HG02852 (cell line): ENCODE results near the gene CLCC1.
A peak's percentile ranks its signal among the peaks of the same experiment; 100 is the strongest.
"Not testable (repeated sequence)": the region's sequence is repeated elsewhere in the genome, so short reads cannot be mapped to it uniquely, and the experiment has no call there.

Experiments used
- ATAC-seq: cut with Tn5 transposase; IDR thresholded peaks from one replicate; pipeline ENCODE4 v1.9.1; 2021; ENCODE audit warnings: mild to moderate bottlenecking, moderate library complexity; ENCODE audit not compliant: unreplicated experiment

The CLCC1 gene, protein sequence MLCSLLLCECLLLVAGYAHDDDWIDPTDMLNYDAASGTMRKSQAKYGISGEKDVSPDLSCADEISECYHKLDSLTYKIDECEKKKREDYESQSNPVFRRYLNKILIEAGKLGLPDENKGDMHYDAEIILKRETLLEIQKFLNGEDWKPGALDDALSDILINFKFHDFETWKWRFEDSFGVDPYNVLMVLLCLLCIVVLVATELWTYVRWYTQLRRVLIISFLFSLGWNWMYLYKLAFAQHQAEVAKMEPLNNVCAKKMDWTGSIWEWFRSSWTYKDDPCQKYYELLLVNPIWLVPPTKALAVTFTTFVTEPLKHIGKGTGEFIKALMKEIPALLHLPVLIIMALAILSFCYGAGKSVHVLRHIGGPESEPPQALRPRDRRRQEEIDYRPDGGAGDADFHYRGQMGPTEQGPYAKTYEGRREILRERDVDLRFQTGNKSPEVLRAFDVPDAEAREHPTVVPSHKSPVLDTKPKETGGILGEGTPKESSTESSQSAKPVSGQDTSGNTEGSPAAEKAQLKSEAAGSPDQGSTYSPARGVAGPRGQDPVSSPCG

DNA sequence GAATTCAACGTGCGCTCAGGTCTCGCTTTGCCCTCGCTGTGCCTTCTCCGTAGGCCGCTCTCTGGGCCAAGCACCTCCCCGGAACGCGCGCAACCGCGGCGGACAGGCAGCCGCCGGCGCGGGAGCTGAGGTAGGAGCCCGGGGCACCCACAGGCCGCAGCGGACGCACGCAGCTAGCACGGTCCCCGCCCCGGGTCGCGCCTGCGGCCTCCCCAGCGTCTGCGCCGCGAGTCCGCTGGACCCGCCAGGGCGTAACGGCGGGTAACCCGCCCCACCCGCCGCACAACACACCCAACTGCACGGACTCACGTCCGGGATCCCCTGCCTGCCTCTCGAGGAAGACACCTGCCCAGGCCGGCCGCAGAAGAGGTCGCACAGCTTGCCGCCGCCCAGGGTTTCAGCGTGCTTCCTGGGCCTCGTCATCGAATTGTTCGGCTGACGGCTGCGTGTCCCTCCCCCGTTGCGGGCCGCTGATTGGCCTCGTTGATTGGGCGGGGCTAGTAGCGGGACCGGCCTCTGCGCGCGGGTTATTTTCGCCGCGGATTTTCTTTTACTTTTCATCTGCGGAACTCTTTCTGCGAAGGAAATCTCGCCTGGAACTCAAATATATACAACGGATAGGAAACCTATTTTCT is at the start of gene CLCC1:
Gene CLCC1 (minus strand): TSS at position 433 of the 635 bp plus-strand sequence. CDS start 13,047 bp downstream, outside the sequence.
- peak; percentile 90 for ATAC-seq

DNA sequence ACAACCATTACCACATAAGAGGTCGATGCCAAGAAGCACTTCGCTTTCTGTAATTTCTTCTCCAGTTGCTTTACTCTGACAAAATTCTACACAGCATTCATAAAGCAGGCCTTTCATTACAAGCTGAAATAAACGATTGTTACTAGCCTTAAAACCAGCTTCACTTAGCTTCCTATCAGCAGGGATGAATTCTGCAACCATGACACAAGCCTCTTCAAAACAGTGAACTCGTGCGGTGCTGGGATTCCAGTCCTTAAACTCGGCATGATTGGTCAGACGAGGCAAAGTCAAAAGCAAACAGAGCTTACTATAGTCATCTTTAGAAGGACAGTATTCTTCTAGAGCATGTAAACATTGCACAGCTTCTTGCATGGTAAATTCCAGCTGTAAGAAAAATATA is 48.1 kb upstream of the CLCC1 start:
- ATAC-seq = no peak

GRCh38 chr1:108996622-108997021 is 33.3 kb upstream of the CLCC1 start:
- ATAC-seq = not testable (repeated sequence)

DNA sequence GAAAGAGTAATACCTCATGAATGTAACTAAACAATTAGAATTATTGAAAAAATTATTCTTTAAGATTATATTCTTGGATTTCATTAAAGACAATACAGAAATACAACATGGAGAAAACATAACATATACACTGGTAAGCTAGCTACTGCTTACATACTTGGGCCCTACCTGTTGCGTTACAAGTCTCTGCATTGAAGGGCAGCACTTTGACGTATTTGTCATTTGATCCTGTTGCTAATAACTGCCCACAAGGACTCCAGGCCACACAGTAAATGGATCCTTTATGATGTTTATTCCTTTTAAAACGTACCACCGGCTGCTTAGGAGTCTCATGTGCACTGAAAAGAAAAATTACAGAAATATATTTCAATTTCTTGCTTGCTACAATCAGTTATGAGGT is 19.8 kb upstream of the CLCC1 start:
- ATAC-seq = no peak

DNA sequence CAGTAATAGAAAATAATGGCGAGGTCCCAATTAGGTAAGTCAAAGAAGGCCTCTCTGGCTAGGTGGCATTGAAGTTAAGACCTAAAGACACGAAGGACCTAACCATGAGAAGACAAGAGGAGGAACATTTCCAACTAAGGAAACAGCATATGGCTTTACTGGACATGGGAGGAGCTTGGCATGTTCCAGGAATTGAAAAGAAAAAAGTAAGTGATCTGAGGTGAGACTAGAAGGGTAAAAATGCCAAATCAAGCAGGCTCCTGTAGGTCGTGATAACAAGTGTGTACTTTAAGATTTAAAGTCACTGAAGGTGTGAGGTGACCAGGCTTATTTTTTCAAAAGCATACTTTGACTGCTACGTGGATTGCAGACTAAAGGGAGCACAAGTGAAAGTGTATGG is 13.4 kb upstream of the CLCC1 start:
- ATAC-seq = no peak

- ATAC-seq = no peak
Measured at GRCh38 chr1:108972951-108973350, 9.7 kb upstream of the CLCC1 start.

- ATAC-seq = no peak
Measured at GRCh38 chr1:108969346-108969745, 6.1 kb upstream of the CLCC1 start.

DNA sequence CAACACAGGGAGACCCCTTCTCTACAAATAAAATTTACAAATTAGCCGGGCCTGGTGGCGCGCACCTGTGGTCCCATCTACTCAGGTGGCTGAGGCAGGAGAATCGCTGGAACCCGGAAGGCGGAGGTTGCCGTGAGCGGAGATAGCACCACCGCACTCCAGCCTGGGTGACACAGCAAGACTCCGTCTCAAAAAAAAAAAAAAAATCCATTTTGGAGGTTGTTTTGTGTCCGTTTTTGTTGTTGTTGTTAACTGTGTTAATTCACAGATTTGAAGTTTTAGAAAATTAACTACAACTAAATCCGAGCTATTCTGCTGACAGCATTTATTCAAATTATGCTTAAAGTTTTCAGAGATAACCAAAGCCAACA is 618 bp downstream of the CLCC1 start:
- peak; percentile 31 for ATAC-seq

GRCh38 chr1:108961752-108962486 is 1.4 kb downstream of the CLCC1 start:
- ATAC-seq = no peak

- ATAC-seq = no peak
Measured at GRCh38 chr1:108961198-108961597, 2.1 kb downstream of the CLCC1 start.

DNA sequence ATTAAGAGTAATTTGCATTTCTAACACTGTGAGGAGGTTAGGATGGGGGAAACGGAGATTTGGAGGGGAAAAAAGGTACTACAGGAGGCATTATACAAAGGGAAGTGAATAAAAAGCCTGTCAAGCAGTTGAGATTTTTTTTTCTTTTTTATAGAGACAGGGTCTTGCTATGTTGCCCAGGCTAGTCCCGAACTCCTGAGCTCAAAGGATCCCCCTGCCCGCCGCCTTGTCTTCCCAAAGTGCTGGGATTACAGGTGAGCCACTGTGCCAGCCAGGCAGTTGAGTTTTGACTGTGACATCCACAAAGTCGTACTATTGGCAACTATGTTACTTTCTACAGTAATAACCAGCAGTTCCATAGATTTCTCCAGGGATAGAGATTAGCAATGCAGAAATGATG is 2.6 kb downstream of the CLCC1 start:
- no peak for ATAC-seq

DNA sequence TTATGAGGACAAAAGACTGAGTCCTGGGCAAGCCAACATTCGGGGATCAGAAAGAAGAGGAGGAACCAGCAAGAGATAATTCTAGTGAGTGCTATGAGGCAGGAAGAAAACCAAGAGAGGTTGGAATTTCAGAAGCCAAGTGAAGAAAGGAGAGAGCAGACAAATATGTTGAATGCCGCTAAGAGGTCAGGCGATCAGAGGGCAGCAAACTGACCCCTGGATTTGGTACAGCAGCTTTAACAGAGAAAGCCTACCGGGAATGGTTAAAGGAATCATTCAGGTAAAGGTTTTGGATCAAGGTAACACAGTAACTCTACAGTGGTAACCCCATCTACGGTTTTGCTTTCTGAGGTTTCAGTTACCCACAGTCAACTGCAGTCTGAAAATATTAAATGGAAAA is 5.4 kb downstream of the CLCC1 start:
- ATAC-seq = no peak

GRCh38 chr1:108955881-108956280 is 7.4 kb downstream of the CLCC1 start:
- ATAC-seq = no peak

DNA sequence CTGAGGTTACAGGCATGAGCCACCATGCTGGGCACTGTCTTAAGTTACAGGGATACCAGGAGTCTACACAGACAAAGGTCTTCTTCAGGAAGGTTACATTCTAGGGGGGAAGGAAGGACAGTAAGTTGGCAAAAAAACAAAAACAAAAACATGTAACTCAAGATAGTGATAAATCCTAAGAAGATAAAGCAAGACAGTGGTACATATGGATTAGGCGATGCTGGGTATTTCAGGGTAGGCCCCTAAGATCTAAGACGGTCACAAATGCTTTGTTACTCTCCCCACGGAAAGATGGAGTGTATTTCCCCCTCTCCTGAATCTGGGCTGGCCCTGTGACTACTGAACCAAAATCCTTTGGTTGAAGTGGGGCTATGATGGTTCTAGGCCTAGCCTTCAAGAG is 8.2 kb downstream of the CLCC1 start:
- ATAC-seq = no peak

- ATAC-seq = no peak
Measured at GRCh38 chr1:108953452-108953851, 9.8 kb downstream of the CLCC1 start.

GRCh38 chr1:108951242-108951641 is 12.0 kb downstream of the CLCC1 start:
- no peak for ATAC-seq

DNA sequence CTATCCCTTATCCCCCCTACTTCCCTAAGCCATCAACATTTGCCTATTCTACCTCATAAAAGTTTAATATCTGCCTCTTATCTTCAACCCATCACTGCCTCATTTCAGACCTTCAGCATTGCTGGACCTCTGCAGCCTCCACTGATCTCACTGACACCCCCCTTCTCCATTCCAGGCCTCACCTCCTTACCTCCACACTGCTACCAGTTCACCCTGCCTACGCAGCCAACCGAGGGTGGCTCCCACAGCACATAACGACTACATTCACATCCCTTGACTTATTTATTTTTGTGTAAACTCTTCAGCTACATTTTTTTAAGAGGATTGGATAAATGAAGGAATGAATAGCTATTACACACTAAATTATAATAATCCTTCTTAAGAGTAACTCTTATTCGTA is 14.2 kb downstream of the CLCC1 start:
- ATAC-seq = no peak

DNA sequence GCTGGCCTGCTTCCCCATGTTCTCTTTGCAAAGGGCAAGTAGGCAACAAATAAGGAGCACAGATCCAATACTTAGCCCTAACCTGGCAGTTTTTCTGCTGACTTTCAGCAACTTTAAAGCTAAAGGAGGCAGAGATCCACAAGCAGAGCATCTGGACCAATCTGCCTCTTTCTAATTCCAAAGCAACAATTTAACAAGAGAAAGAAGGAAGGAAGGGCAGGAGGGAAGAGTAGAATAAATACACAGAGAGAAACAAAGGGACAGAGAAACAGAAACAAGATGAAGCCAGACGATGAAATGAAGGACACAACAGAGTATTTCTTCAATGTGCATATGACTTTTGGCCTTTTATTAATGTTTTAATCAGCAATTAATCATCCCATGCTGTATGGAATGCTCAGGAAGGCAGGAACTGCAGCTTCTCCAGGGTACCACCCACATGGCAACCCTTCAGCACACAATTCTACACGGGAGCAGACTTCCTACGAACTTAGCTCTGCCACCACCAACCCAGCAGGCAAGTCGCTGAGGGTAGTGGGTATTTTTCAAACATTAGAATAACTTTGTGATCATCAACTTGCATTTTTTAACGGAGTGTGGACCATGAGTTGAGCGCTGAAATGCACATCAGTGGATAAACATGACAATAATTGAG is 15.3 kb downstream of the CLCC1 start:
- ATAC-seq = no peak

DNA sequence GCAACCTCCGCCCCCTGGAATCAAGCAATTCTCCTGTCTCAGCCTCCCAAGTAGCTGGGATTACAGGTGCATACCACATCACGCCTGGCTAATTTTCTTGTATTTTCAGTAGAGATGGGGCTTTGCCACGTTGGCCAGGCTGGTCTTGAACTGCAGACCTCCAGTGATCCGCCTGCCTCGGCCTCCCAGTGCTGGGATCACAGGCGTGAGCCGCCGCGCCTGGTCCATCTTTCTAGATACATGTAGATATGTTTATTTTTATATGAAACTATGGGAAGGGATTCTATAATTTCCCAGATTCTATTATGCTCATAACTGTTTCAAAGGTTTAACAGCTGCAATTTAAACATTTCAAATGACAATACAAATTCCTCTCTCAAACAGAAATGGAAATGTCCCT is 27.1 kb downstream of the CLCC1 start:
- ATAC-seq = no peak

- ATAC-seq = no peak
Measured at GRCh38 chr1:108933944-108934343, 29.3 kb downstream of the CLCC1 start.

DNA sequence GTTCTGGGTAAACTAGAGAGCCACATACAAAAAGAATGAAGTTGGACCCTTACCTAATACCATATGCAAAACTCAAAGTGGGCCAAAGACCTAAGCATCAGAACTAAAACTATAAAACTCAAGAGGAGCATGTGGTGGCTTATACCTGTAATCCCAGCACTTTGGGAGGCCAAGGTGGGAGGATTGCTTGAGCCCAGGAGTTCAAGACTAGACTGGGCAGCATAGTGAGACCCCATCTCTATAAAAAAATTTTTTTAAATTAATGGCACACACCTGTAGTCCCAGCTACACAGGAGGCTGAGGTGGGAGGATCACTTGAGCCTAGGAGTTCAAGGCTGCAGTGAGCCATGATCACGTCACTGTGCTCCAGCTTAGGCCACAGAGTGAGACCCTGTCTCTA is 35.7 kb downstream of the CLCC1 start:
- ATAC-seq = not testable (repeated sequence)
